GM21576 (cell line): Measurements from ENCODE around the gene HOXB5.

Experiments used
- ATAC-seq: cut with Tn5 transposase; IDR thresholded peaks from one replicate; pipeline ENCODE4 v1.9.1; 2021; ENCODE audit warnings: mild to moderate bottlenecking, moderate library complexity; ENCODE audit not compliant: unreplicated experiment

Gene HOXB5

GRCh38 chr17:48593126-48593829, at the start of gene HOXB5:
TSS of gene HOXB5 (minus strand) at chr17:48593779. CDS start at chr17:48593682, 97 bp downstream.
- no peak for ATAC-seq

GRCh38 chr17:48642843-48643696, 49.5 kb upstream of the HOXB5 start:
- no peak for ATAC-seq

- no peak for ATAC-seq
Measured at GRCh38 chr17:48642059-48642842, 48.7 kb upstream of the HOXB5 start.

DNA sequence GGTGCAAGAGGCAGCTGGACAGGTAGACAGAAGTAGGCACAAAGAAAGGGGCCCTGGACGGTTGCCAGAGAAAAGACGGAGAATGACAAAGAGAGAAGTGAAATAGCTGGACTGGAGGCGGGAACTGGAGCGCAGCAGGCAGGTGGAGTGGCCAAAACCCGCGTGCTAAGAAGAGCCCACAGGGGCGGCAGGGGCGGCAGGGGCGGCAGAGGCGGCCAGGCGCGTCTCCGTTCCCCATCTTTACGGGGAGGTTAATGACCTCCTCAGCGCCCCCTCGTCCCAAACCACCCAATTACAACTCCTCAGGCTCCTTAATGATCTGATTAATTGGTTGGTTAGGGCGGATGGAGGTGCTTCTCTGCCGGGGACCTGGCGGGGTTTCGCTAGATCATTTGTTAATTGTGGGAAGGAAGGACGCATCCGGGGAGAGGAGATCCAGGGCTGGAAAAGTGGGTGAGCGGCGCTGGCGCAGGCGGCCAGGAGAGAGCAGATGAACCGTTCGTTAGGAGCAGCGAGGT, 48.0 kb upstream of the HOXB5 start:
- no peak for ATAC-seq

DNA sequence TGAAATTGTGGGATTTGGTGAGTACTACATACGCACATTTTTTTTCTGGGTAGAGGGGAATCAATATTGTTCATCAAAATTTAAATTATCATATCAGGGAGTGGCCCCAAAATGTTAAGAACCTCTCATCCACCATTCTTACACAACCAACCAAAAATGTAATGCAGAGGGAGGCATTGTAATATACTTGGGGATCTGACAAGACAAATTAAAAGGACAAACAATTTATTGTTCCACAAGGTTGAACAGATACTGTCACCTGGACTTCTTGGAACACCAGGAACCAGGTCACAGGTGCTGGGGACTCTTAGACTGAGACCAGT, 47.2 kb upstream of the HOXB5 start:
- no peak for ATAC-seq

DNA sequence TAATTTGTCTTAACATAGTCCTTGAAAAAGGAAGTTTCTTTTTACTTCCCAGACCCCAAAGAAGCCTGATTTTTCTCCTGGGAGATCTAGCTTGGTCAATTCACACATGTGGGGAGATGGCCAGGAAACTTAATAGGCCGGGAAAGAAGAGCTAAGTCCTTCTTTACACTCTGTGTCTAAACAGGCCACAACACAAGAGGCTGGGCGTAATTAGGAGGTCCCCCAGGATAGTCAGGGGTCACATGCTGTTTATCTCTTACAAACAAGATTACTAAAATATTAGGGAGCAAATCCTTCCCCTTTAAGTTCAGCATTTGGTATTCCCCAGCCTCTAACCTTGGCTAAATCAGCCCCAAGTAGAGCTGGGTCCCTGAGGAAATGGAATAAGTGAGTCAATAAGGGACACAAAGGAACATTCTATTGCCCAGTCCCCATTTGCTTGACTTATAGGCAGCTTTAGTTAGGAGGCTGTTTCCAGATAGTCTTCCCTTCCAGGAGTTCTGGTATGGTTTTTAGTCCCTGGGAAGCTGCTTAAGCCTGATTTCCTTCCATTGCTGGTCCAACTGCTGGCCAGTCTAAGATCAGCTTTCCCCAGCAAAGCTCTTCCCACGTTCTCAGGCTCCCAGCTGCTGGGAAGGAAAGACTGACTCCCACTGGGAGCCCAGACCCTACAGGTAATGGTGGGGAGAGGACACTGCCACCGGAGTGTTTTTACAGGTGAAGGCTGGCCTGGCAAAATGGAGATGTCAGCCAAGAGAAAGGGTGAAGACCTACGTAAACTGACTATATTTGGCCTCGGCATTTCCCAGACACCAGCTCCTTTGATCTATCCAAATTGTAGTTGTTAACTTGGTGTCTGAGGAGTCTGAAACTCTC, 46.6 kb upstream of the HOXB5 start:
- ATAC-seq = no peak

GRCh38 chr17:48639136-48639535, 45.6 kb upstream of the HOXB5 start:
- ATAC-seq = no peak

DNA sequence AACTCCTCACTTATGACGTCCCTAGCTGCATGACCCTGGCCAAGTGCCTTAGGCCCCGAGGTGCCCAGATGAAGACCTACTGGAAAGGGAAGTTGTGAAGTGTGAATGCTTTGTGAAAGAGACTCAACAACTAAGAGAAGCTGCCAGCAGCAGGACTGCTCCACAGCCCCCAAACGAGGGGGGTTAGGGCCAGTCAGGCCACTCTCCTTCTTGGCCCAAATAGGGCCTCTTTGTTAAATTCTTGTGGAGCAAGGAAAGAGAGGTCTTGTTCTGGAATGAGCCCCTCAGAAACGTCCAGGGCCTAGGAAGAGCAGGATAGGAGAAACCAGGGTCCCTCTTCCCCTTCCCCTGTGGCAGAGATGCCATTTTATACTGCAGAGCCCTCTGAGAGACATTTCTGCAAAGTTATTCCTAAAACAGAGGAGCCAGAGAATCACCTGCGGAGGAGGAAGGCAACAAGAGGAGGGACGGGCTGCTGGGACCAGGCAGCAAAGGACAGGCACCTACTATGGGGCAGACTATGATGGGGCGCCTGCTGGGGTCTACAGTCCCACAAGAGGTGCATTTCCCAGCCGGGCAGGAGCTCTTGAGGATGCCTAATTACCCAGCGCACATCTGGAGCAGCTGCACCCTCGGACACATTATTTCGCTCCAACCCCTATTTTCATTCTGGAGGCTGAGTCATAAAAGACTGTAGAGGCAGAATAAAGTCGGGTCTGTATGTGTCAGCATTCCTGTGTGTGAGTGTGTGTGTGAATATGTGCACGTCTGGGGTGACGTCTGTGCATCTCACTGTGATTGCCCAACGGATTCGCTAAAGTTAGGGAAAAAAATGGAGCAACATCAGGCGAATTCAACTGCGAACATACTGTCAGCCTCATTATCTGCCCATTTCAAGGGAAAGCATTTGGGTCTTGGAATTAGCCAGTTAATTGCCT, 44.0 kb upstream of the HOXB5 start:
- ATAC-seq = no peak

DNA sequence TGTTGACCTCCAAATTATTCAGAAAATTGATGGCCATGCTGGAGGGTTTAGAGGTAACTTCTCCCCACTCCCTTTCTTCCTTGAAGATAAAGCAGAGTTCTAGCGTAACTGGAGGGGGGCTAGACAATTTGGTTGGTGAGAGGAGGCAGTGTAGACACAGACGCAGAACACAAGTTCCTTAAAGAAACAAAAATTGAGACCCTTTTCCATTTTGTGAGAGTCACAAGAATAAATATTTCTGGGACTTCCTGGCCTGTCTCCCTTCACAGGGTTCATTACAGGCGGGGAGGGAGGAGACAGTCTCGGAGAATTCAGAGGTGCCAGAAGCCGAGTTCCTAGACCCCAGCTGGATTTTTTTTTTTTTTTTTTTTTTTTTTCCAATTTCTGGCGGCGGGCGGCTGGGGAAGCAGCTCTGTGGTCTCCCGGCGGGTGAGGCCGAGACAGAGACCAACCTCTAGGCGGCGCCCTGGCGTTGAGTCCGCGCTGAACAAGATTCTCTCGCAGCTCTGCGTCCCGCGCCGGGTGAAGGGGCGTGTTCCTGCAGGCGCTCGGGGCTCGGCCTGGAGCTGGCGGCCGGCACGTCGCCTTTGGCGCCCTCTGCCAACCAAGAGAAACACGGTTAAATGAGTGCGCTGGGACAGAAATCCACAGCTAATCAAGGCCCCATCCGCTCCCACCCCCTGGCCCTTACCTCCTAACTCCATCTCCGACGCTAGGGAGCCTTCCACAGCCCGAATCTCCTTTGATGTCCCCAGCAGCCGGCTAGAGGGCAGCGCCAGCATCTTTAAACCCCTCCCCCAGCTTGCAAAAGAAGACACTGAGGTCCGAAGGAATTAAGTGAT, 42.8 kb upstream of the HOXB5 start:
- ATAC-seq = no peak

- ATAC-seq = no peak
Measured at GRCh38 chr17:48634493-48635208, 41.1 kb upstream of the HOXB5 start.

DNA sequence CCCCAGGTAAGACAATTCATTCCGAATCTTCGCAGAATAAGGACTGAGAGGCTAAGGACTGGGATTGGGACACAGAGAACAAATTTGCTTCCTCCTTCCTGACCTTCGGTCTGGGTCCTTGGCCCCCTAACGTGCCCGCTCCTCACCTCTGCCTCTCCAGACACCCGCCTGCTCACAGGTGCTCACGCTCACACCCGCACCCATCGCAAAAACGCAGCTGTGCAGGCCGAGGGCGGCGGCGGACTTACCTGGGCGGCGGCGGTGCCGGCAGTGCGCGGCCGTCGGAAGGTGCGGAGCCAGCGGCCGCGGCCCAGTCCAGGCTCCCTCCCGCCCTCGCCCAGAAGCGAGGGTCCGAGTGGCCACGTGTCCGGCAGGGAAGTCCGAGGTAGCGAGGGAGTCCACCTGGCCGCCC, 39.7 kb upstream of the HOXB5 start:
- ATAC-seq = no peak

- ATAC-seq = no peak
Measured at GRCh38 chr17:48632579-48633265, 39.1 kb upstream of the HOXB5 start.

GRCh38 chr17:48631693-48632578, 38.4 kb upstream of the HOXB5 start:
- no peak for ATAC-seq

DNA sequence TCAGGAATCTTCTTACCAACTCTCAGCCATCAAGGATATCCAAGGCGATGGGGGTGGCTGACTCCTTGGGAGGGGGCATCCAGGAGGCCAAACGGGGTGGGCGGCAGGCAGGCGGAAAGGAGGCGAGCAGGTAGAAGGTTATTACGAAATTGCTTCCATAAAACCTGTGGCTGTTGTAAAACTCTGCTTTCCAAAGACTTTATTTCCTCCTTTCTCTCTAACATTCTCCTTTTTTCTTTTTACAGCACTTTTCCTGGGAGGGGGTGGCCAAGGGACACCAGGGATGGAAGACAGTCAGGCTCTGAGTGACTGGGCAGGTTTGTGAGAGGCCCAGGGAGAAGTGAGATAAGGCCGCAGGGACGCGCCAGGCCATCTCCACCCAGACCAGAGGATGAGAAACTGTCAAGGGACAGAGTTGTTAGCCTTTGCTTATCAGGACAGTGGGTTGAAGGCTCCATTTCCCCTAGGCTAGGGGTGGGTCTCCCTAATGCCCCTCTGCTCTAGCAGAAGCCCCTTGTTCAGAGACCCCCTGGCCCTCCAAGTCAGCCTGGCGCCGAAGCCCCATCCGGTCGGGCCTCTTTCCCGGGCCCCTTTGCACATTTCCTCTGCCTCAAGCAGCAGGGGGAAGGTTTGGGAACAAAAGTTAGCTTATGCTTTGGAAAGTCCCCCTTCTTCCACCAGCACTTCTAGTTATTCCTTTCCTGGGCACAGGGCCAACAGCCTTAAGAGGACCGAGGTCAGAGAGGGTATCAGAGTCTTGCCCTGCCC, 37.5 kb upstream of the HOXB5 start:
- ATAC-seq = no peak
